PC-3 (cell line): ENCODE results near the gene UBE2D3.

Experiments
- CTCF ChIP-seq: fragments of 300-600 bp; sonication (generic); conservative IDR thresholded peaks from 2 replicates; pipeline ENCODE4 v1.5.1; 2017; ENCODE audit warnings: antibody characterized with exemption, low read depth, mild to moderate bottlenecking, low read length
- EZH2 ChIP-seq: fragments of 300-600 bp; sonication (generic); IDR thresholded peaks from one replicate; pipeline ENCODE4 v1.6.1; 2017; ENCODE audit warnings: antibody characterized with exemption, mild to moderate bottlenecking, low read length; ENCODE audit not compliant: unreplicated experiment
- EZH2phosphoT487 ChIP-seq: fragments of 300-600 bp; sonication (generic); IDR thresholded peaks from 2 replicates; pipeline ENCODE4 v1.6.1; 2018; ENCODE audit warnings: mild to moderate bottlenecking, antibody characterized with exemption, low read length, borderline replicate concordance

- TF ChIP-seq CTCF (no peak), EZH2 (no peak), EZH2phosphoT487 (no peak)
These were observed 40.9 kb upstream of the UBE2D3 start for GRCh38 chr4:102868153-102868780.
